Stimulated activated CD8-positive, alpha-beta memory T cell treated with anti-CD3 and anti-CD28 coated beads, Interleukin-12 subunit alpha, Interleukin-12 subunit beta, amount 100 ng/mL, for 1 hour (primary cell): ENCODE data around the gene LDB3.

Source experiments
- DNase-seq: peaks from one replicate; pipeline ENCODE4 v3.0.0-alpha.2; 2020; ENCODE audit warnings: low read depth

Gene LDB3

GRCh38 chr10:86665218-86665607 lies 3.1 kb upstream of the LDB3 start:
- DNase-seq = no peak

- DNase-seq = no peak
Observed at GRCh38 chr10:86665868-86666267, 2.4 kb upstream of the LDB3 start.

GRCh38 chr10:86666538-86666937 lies 1.8 kb upstream of the LDB3 start:
- no peak for DNase-seq

GRCh38 chr10:86667421-86668181 lies 710 bp upstream of the LDB3 start:
- DNase-seq = no peak

- DNase-seq = no peak
Observed at GRCh38 chr10:86670290-86670811, 2.0 kb downstream of the LDB3 start.

GRCh38 chr10:86670876-86671275 lies 2.6 kb downstream of the LDB3 start:
- DNase-seq = no peak

- DNase-seq = no peak
Observed at GRCh38 chr10:86671419-86671818, 3.1 kb downstream of the LDB3 start.

GRCh38 chr10:86671985-86672710 lies 3.8 kb downstream of the LDB3 start:
- no peak for DNase-seq

- DNase-seq = no peak
Observed at GRCh38 chr10:86673216-86673826, 5.0 kb downstream of the LDB3 start.

GRCh38 chr10:86673827-86674581 lies 5.7 kb downstream of the LDB3 start:
- no peak for DNase-seq

- DNase-seq = no peak
Observed at GRCh38 chr10:86674912-86675311, 6.6 kb downstream of the LDB3 start.

GRCh38 chr10:86677374-86677773 lies 9.1 kb downstream of the LDB3 start:
- DNase-seq = no peak

- DNase-seq = no peak
Observed at GRCh38 chr10:86678999-86679792, 10.9 kb downstream of the LDB3 start.

GRCh38 chr10:86681047-86681446 lies 12.7 kb downstream of the LDB3 start:
- DNase-seq = no peak

GRCh38 chr10:86681722-86682386 lies 13.5 kb downstream of the LDB3 start:
- DNase-seq = no peak

GRCh38 chr10:86682675-86683074 lies 14.4 kb downstream of the LDB3 start:
- DNase-seq = no peak

- DNase-seq = no peak
Observed at GRCh38 chr10:86684331-86685097, 16.2 kb downstream of the LDB3 start.

GRCh38 chr10:86685416-86685815 lies 17.1 kb downstream of the LDB3 start:
- DNase-seq = no peak

GRCh38 chr10:86685893-86686632 lies 17.8 kb downstream of the LDB3 start:
- DNase-seq = no peak
